ENCODE results near the gene EXO1.

DNA sequence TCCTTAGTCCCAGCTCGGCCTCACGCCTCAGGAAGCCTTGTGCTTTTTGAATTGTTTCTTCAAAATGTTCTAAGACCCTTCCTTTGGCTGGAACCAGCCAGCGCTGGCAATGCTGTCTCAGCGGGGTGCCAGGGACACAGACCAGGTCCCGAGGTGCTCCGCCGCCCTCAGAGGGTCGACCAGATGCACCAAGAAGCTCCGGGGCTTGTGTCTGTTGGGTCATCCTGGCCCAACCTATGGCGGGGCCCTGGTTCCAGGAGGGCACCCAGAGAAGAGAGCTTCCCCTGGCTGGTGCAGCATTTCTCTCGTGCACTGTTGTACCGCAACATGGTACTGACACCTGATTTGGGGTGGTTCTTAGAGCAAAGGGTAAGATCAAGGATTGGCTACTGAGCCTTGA is 69.5 kb downstream of the EXO1 start:
- TF ChIP-seq, protein P1, sequence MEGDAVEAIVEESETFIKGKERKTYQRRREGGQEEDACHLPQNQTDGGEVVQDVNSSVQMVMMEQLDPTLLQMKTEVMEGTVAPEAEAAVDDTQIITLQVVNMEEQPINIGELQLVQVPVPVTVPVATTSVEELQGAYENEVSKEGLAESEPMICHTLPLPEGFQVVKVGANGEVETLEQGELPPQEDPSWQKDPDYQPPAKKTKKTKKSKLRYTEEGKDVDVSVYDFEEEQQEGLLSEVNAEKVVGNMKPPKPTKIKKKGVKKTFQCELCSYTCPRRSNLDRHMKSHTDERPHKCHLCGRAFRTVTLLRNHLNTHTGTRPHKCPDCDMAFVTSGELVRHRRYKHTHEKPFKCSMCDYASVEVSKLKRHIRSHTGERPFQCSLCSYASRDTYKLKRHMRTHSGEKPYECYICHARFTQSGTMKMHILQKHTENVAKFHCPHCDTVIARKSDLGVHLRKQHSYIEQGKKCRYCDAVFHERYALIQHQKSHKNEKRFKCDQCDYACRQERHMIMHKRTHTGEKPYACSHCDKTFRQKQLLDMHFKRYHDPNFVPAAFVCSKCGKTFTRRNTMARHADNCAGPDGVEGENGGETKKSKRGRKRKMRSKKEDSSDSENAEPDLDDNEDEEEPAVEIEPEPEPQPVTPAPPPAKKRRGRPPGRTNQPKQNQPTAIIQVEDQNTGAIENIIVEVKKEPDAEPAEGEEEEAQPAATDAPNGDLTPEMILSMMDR (IDR thresholded peaks at IDR 0.05): no peak
- TF ChIP-seq POLR2A (IDR thresholded peaks at IDR 0.05): no peak

All from thyroid gland (tissue), 4 donors.